CD14-positive monocyte (primary cell): ENCODE measurements around the gene NBAS. TPM values are rescaled to one million over a fixed set of nuclear protein-coding genes. Genes with fewer than 3 reads are reported as not detected.

Source experiments
- DNase-seq, 3 donors: peaks; one replicate each; pipeline ENCODE4 v3.0.0-alpha.2; 2011 to 2022
- H2AFZ ChIP-seq: 2 replicates; pipeline ENCODE4 v1.6.0; 2012; ENCODE audit warnings: mild to moderate bottlenecking, low read depth, low read length, inconsistent platforms; ENCODE audit not compliant: insufficient read depth, poor library complexity, severe bottlenecking
- H3K27ac ChIP-seq, 2 donors: 1 replicate in 1 of 2; 2 replicates in 1 of 2; pipeline ENCODE4 v1.5.1; 2012 to 2013; ENCODE audit warnings: low read length in 2 of 2, control low read depth in 1 of 2, inconsistent platforms in 1 of 2, low read depth in 1 of 2, mild to moderate bottlenecking in 1 of 2
- H3K27me3 ChIP-seq, 2 donors: one replicate each; pipeline versions ENCODE4 v1.6.0 to v1.6.1; 2011 to 2013; ENCODE audit warnings: low read length in 2 of 2; ENCODE audit not compliant: control insufficient read depth in 2 of 2, insufficient read depth in 2 of 2
- H3K36me3 ChIP-seq, 2 donors: replicated peaks in 1 of 2; 1 replicate in 1 of 2; 2 replicates in 1 of 2; pipeline versions ENCODE4 v1.5.1 to v1.6.1; 2012 to 2013; ENCODE audit warnings: low read length in 2 of 2, control low read depth in 1 of 2, inconsistent platforms in 1 of 2, mild to moderate bottlenecking in 1 of 2; ENCODE audit not compliant: insufficient read depth in 2 of 2, control insufficient read depth in 1 of 2
- H3K4me1 ChIP-seq, 2 donors: 1 replicate in 1 of 2; 2 replicates in 1 of 2; pipeline versions ENCODE4 v1.5.1 to v1.6.1; 2012 to 2013; ENCODE audit warnings: low read length in 2 of 2, control low read depth in 1 of 2, inconsistent platforms in 1 of 2, mild to moderate bottlenecking in 1 of 2, moderate library complexity in 1 of 2; ENCODE audit not compliant: insufficient read depth in 2 of 2, control insufficient read depth in 1 of 2
- H3K4me2 ChIP-seq: replicated peaks from 2 replicates; pipeline ENCODE3; 2012; ENCODE audit warnings: low read length, moderate library complexity, mild to moderate bottlenecking; ENCODE audit not compliant: poor library complexity, severe bottlenecking; ENCODE audit errors: extremely low read depth
- H3K4me3 ChIP-seq, 3 experiments: fragments of 200-600 bp in 1 of 3; sonication (generic) in 1 of 3; replicated peaks in 1 of 3; 1 replicate in 2 of 3; 2 replicates in 1 of 3; pipeline ENCODE4 v1.5.1; 2011 to 2013; ENCODE audit warnings: low read length in 3 of 3, mild to moderate bottlenecking in 3 of 3, control low read depth in 2 of 3, low read depth in 2 of 3, inconsistent platforms in 1 of 3, moderate library complexity in 1 of 3
- H3K79me2 ChIP-seq: 2 replicates; pipeline ENCODE4 v1.6.0; 2012; ENCODE audit warnings: mild to moderate bottlenecking, control low read depth, inconsistent platforms, low read length, moderate library complexity; ENCODE audit not compliant: insufficient read depth
- H3K9ac ChIP-seq: 2 replicates; pipeline ENCODE4 v1.6.0; 2017; ENCODE audit warnings: low read length, mild to moderate bottlenecking; ENCODE audit not compliant: insufficient read depth, poor library complexity, severe bottlenecking
- H3K9me3 ChIP-seq, 2 donors: replicated peaks in 1 of 2; 1 replicate in 1 of 2; 2 replicates in 1 of 2; pipeline versions ENCODE4 v1.5.1 to v1.6.1; 2012 to 2013; ENCODE audit warnings: low read length in 2 of 2, control low read depth in 1 of 2; ENCODE audit not compliant: control insufficient read depth in 1 of 2, insufficient read depth in 1 of 2
- H4K20me1 ChIP-seq: 2 replicates; pipeline ENCODE4 v1.6.0; 2012; ENCODE audit warnings: mild to moderate bottlenecking, low read length, control low read depth, moderate library complexity; ENCODE audit not compliant: insufficient read depth
- H3K27ac Mint-ChIP-seq, 7 donors: one replicate each; pipeline ENCODE4 v1.8.0; 2020; ENCODE audit warnings: mild to moderate bottlenecking in 7 of 7, mixed read lengths in 7 of 7, moderate library complexity in 6 of 7, inconsistent platforms in 2 of 7
- H3K27me3 Mint-ChIP-seq, 3 donors: one replicate each; pipeline ENCODE4 v1.8.0; 2021 to 2022; ENCODE audit warnings: low read depth in 3 of 3, mild to moderate bottlenecking in 3 of 3, mixed read lengths in 3 of 3, moderate library complexity in 3 of 3, inconsistent platforms in 1 of 3
- H3K36me3 Mint-ChIP-seq, 2 donors: one replicate each; pipeline ENCODE4 v1.8.0; 2020; ENCODE audit warnings: mixed read lengths in 2 of 2, inconsistent platforms in 1 of 2, mild to moderate bottlenecking in 1 of 2
- H3K4me1 Mint-ChIP-seq: one replicate; pipeline ENCODE4 v1.8.0; 2020; ENCODE audit warnings: mild to moderate bottlenecking, mixed read lengths
- H3K4me3 Mint-ChIP-seq, 2 donors: one replicate each; pipeline ENCODE4 v1.8.0; 2020; ENCODE audit warnings: mild to moderate bottlenecking in 2 of 2, mixed read lengths in 2 of 2, moderate library complexity in 1 of 2
- H3K9me3 Mint-ChIP-seq, 7 donors: one replicate each; pipeline ENCODE4 v1.8.0; 2020 to 2022; ENCODE audit warnings: mixed read lengths in 7 of 7, mild to moderate bottlenecking in 6 of 7, moderate library complexity in 6 of 7, inconsistent platforms in 2 of 7
- CTCF ChIP-seq: fragments of 200-600 bp; IDR thresholded peaks from one replicate; pipeline ENCODE4 v1.8.0; 2022; ENCODE audit warnings: antibody characterized with exemption, mild to moderate bottlenecking
- WGBS: methylation state at CpG from one replicate; pipeline ENCODE4 v1.1.5; 2013; ENCODE audit warnings: missing lambda C conversion rate; ENCODE audit not compliant: insufficient coverage; 5-methylcytosine and 5-hydroxymethylcytosine counted together
- intact Hi-C, 2 donors: fragments of 100-400 bp; cut with micrococcal nuclease; formaldehyde crosslinking; loops; one replicate each; pipeline versions ENCODE4 v1.15.0 to v1.15.1; 2023
- polyA plus RNA-seq, 3 donors: library from polyadenylated mRNA; depleted of rRNA in 1 of 3; unstranded in 2 of 3; stranded (reverse) in 1 of 3; fragments of 300-500 nt in 2 of 3; fragments of >200 nt in 1 of 3; fragmentation: Illumina TruSeq in 2 of 3; gene quantifications; 1 replicate in 2 of 3; 2 replicates in 1 of 3; pipeline ENCODE4 v1.2.3, GENCODE V29; 2012 to 2021

The NBAS gene
- polyA plus RNA-seq, 3 donors, result 8.9 to 10.9 (median 8.9) TPM

GRCh38 chr2:15293262-15293937, 267.7 kb downstream of the NBAS start:
- peaks cover 54% of the 10 kb centered on the region in 2 donors for H3K36me3 Mint-ChIP-seq
- Histone ChIP-seq H3K9me3 (no peaks in the 10 kb centered on the region), H3K4me2 (no peak overlapping the region), H3K27me3 (no peaks in the 10 kb centered on the region), H2AFZ (no peak overlapping the region), H3K9ac (no peak overlapping the region), H4K20me1 (no peaks in the 10 kb centered on the region), H3K79me2 (no peaks in the 10 kb centered on the region), H3K4me1 (no peaks in the 10 kb centered on the region), H3K4me3 (no peak overlapping the region), H3K36me3 (peaks cover 11 to 65% of the 10 kb centered on the region in 2 donors), H3K27ac (no peak overlapping the region)
- TF ChIP-seq CTCF, result no peak
- H3K4me1 Mint-ChIP-seq, result no peaks in the 10 kb centered on the region
- H3K9me3 Mint-ChIP-seq, result peaks cover 0 to 3% (median 0%) of the 10 kb centered on the region in 7 donors
- no peak overlapping the region for H3K27ac Mint-ChIP-seq
- no CpG with 5 or more reads among the region's 3 CpGs for WGBS
- H3K27me3 Mint-ChIP-seq, result no peaks in the 10 kb centered on the region
- H3K4me3 Mint-ChIP-seq, result no peak overlapping the region
- intact Hi-C loops, result no loop called here
- DNase-seq, result no peak

DNA sequence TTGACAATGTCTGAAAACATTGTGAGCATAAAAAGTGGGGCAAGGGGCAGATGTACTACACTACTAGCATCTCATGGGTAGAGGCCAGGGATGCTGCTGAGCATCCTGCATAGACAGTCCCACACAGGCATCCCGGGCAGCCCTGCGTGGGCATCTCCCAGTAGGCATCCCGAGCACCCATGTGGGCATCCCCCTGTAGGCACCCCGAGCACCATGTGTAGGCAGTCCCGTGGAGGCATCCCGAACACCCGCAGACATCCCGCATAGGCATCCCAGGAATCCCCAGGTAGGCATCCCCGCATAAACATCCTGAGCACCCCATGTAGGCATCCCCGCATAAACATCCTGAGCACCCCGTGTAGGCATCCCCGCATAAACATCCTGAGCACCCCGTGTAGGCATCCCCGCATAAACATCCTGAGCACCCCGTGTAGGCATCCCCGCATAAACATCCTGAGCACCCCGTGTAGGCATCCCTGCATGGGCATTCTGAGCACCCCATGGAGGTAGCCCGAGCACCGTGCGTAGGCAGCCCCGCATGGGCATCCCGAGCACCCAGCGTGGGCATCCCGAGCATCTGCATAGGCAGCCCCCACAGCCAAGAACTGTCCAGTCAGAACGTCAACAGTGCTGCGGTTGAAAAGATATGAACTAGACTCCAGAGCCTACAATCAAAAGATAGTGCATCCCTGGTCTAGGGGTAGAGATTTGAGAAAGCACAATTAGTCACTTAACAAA, 273.5 kb downstream of the NBAS start:
- no peak for TF ChIP-seq CTCF
- no peak overlapping the region for H3K4me3 Mint-ChIP-seq
- 98% methylated on average over 12 of the region's 26 CpGs for WGBS
- Histone ChIP-seq H2AFZ (no peak overlapping the region), H3K4me3 (no peak overlapping the region), H3K9ac (no peak overlapping the region), H3K36me3 (peaks cover 28 to 89% of the 10 kb centered on the region in 2 donors), H3K79me2 (no peaks in the 10 kb centered on the region), H3K27ac (no peak overlapping the region), H3K9me3 (no peaks in the 10 kb centered on the region), H3K4me1 (no peaks in the 10 kb centered on the region), H4K20me1 (no peaks in the 10 kb centered on the region), H3K27me3 (no peaks in the 10 kb centered on the region), H3K4me2 (no peak overlapping the region)
- no peak overlapping the region for H3K27ac Mint-ChIP-seq
- peaks cover 60 to 62% of the 10 kb centered on the region in 2 donors for H3K36me3 Mint-ChIP-seq
- no peak for DNase-seq
- no peaks in the 10 kb centered on the region for H3K4me1 Mint-ChIP-seq
- H3K9me3 Mint-ChIP-seq, result peaks cover 0 to 10% (median 0%) of the 10 kb centered on the region in 7 donors
- intact Hi-C loops, result no loop called here
- H3K27me3 Mint-ChIP-seq, result no peaks in the 10 kb centered on the region
